GM12878 (cell line): Measurements from ENCODE around the gene TMEM132D. TPM values are rescaled to one million over a fixed set of nuclear protein-coding genes. Genes with fewer than 3 reads are reported as not detected.

Experiments
- ATAC-seq: fragments of 200-7000 bp; cut with Tn5 transposase; 3 replicates; pipeline ENCODE4 v1.9.1; 2020; ENCODE audit warnings: mild to moderate bottlenecking, moderate library complexity
- BruUV-seq: library from RNA; stranded (reverse); fragments of 400-500 nt; replicated peaks from 2 replicates; lab custom pipeline; 2021; lab: Mats Ljungman, UMichigan
- CTCF ChIA-PET: fragments of 300-600 bp; sonication (Branson Sonifier 250); formaldehyde crosslinking; extraction: SDS; loops from one replicate; lab custom pipeline; 2021; ENCODE audit warnings: inconsistent platforms; lab: Yijun Ruan, JAX
- POLR2A ChIA-PET: fragments of 350-600 bp; formaldehyde crosslinking; extraction: SDS; loops from one replicate; lab custom pipeline; 2021; ENCODE audit warnings: inconsistent platforms; lab: Charles Lee
- RAD21 ChIA-PET: fragments of 300-600 bp; sonication (Branson Sonifier 250); formaldehyde crosslinking; loops from one replicate; lab custom pipeline; 2023; ENCODE audit warnings: antibody characterized with exemption; ENCODE audit not compliant: unreplicated experiment; lab: Charles Lee
- SMC1A ChIA-PET: fragments of 300-600 bp; sonication (Branson Sonifier 250); formaldehyde crosslinking; loops from one replicate; lab custom pipeline; 2023; ENCODE audit not compliant: unreplicated experiment, uncharacterized antibody; lab: Charles Lee
- DNase-seq: peaks from one replicate; pipeline ENCODE4 v3.0.0-alpha.2; 2011; ENCODE audit warnings: low read depth, low spot score
- FAIRE-seq: peaks from 3 replicates; lab custom pipeline; 2011; peaks lifted over from hg19 to GRCh38; lab: Jason Lieb, UNC
- H2AFZ ChIP-seq: 2 replicates; pipeline ENCODE4 v1.6.0; 2011; ENCODE audit warnings: low read depth, low read length, control low read depth; ENCODE audit not compliant: control insufficient read depth
- H3K27ac ChIP-seq: 2 replicates; pipeline ENCODE4 v1.5.1; 2011; ENCODE audit warnings: control low read depth; ENCODE audit not compliant: control insufficient read depth, insufficient read depth
- H3K27me3 ChIP-seq, 2 experiments: replicated peaks in 1 of 2; 2 replicates each; pipeline versions ENCODE4 v1.6.0 to v1.6.1; 2011; ENCODE audit warnings: low read length in 1 of 2; ENCODE audit not compliant: control insufficient read depth in 2 of 2, insufficient read depth in 2 of 2
- H3K36me3 ChIP-seq, 2 experiments: 2 replicates each; pipeline ENCODE4 v1.5.1; 2011; ENCODE audit warnings: low read length in 1 of 2; ENCODE audit not compliant: control insufficient read depth in 2 of 2, insufficient read depth in 2 of 2
- H3K4me1 ChIP-seq: 2 replicates; pipeline ENCODE4 v1.6.1; 2011; ENCODE audit warnings: mild to moderate bottlenecking, low read length, moderate library complexity, mixed read lengths; ENCODE audit not compliant: control insufficient read depth, insufficient read depth
- H3K4me2 ChIP-seq: 2 replicates; pipeline ENCODE4 v1.6.0; 2011; ENCODE audit warnings: control low read depth; ENCODE audit not compliant: control insufficient read depth, insufficient read depth
- H3K4me3 ChIP-seq: fragments of 200-600 bp; sonication (generic); 2 replicates; pipeline ENCODE4 v1.5.1; 2016
- H3K79me2 ChIP-seq: 2 replicates; pipeline ENCODE4 v1.6.0; 2011; ENCODE audit warnings: low read length; ENCODE audit not compliant: control insufficient read depth, insufficient read depth
- H3K9ac ChIP-seq: 2 replicates; pipeline ENCODE4 v1.8.0; 2011; ENCODE audit warnings: low read length, control low read depth, mixed read lengths; ENCODE audit not compliant: control insufficient read depth, insufficient read depth
- H3K9me3 ChIP-seq: replicated peaks from 3 replicates; pipeline ENCODE4 v1.5.1; 2011; ENCODE audit warnings: mild to moderate bottlenecking, low read length; ENCODE audit not compliant: control insufficient read depth, insufficient read depth
- H4K20me1 ChIP-seq: 2 replicates; pipeline ENCODE4 v1.6.0; 2011; ENCODE audit not compliant: control insufficient read depth, insufficient read depth
- ASH2L ChIP-seq: fragments of 300-600, 200-600 bp; sonication (generic); IDR thresholded peaks from 2 replicates; pipeline ENCODE4 v1.6.1; 2017; ENCODE audit warnings: low read depth, mild to moderate bottlenecking, borderline replicate concordance
- ESRRA ChIP-seq: IDR thresholded peaks from 2 replicates; pipeline ENCODE4 v1.6.1; 2012; ENCODE audit warnings: mild to moderate bottlenecking, low read length, improper control_type of control experiment
- EZH2 ChIP-seq: IDR thresholded peaks from 2 replicates; pipeline ENCODE4 v1.6.1; 2012; ENCODE audit warnings: low read depth, mild to moderate bottlenecking, control low read depth, inconsistent platforms, low read length, borderline replicate concordance; ENCODE audit not compliant: control insufficient read depth
- JUND ChIP-seq: IDR thresholded peaks from 2 replicates; pipeline ENCODE4 v1.6.1; 2012; ENCODE audit warnings: low read depth, mild to moderate bottlenecking, low read length, improper control_type of control experiment, moderate library complexity
- NFYB ChIP-seq: IDR thresholded peaks from 2 replicates; pipeline ENCODE4 v1.6.1; 2011; ENCODE audit warnings: low read depth, mild to moderate bottlenecking, low read length, improper control_type of control experiment, moderate library complexity; ENCODE audit not compliant: insufficient read depth
- NRF1 ChIP-seq: conservative IDR thresholded peaks from 2 replicates; pipeline ENCODE4 v1.6.1; 2011; ENCODE audit warnings: mild to moderate bottlenecking, low read depth, low read length, improper control_type of control experiment
- RELA ChIP-seq: fragments of 450-650 bp; IDR thresholded peaks from 2 replicates; pipeline ENCODE4 v1.8.0; 2014; ENCODE audit warnings: borderline replicate concordance; ENCODE audit not compliant: partially characterized antibody
- WRNIP1 ChIP-seq: IDR thresholded peaks from 2 replicates; pipeline ENCODE4 v1.6.1; 2011; ENCODE audit warnings: low read depth, low read length, improper control_type of control experiment, borderline replicate concordance
- WGBS: methylation state at CpG from one replicate; pipeline ENCODE4 v1.1.6; 2016; ENCODE audit warnings: low lambda C conversion rate; ENCODE audit not compliant: insufficient replicate concordance, insufficient coverage; ENCODE audit errors: missing lambda C conversion rate; 5-methylcytosine and 5-hydroxymethylcytosine counted together
- in situ Hi-C: fragments of 300-500 bp; cut with MboI; formaldehyde crosslinking; loops from 9 replicates; pipeline ENCODE4 v1.14.3; 2018; ENCODE audit warnings: mixed read lengths
- intact Hi-C: fragments of 100-400 bp; cut with micrococcal nuclease; formaldehyde crosslinking; loops from one replicate; pipeline ENCODE4 v1.14.2; 2022; ENCODE audit not compliant: unreplicated experiment
- polyA plus RNA-seq, 11 experiments: library from polyadenylated mRNA; depleted of rRNA in 4 of 11; unstranded in 6 of 11; stranded (reverse) in 5 of 11; fragments of >200 nt; fragmentation: Nextera tagmentation in 4 of 11; fragmentation: Illumina TruSeq in 1 of 11; extraction: Ambion mirVana in 4 of 11; extraction: Trizol in 1 of 11; gene quantifications; 1 replicate in 1 of 11; 2 replicates in 10 of 11; pipeline versions ENCODE4 v1.2.1 to v1.2.3, GENCODE V29; 2011 to 2016; ENCODE audit warnings: inconsistent platforms in 2 of 11, missing spikeins in 2 of 11, low read depth in 1 of 11
- total RNA-seq, 4 experiments: library from RNA; depleted of rRNA in 3 of 4; stranded (reverse); fragments of >200 nt in 3 of 4; fragmentation: Illumina TruSeq in 1 of 4; extraction: Trizol in 1 of 4; gene quantifications; 2 replicates each; pipeline versions ENCODE4 v1.2.1 to v1.2.3, GENCODE V29; 2013 to 2021
- TF ChIP-seq, protein P1 (sequence below): fragments of 450-650 bp; formaldehyde crosslinking; IDR thresholded peaks from 2 replicates; pipeline ENCODE4 v1.4.0; 2022; ENCODE audit warnings: mild to moderate bottlenecking, moderate library complexity

TMEM132D gene
- total and polyA plus RNA-seq, 10 of the 15 experiments (the other 5 are each of a cell fraction or from before 2014, with no cell fraction given), result under 0.01 to 0.12 (median 0.02) TPM; not detected in 3

DNA sequence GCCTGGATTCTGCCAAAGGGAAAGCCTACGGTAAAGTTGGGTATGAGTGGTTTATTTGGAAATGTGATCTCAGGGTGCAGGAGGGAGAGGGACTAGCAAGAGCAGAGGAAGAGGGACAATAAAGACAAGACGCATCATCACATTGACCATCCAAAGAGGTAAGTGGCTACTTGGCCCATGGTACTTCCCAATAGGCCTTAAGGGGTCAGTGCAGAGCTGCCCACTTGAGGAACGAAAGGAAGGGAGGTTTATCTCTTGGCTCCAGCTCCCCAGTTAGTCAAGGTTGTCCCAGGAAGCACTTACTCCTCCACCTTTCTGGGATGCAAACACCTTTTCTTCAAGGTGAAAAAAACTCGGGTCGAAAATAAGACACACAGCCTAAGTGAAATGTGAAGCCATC is 323.9 kb downstream of the TMEM132D start:
- in situ Hi-C loops, result no loop called here
- BruUV-seq, result no TSS peak
- 16% methylated on average over 5 of the region's 5 CpGs for WGBS

More for the DNA sequence above, 323.9 kb downstream of the TMEM132D start:
- Histone ChIP-seq H3K9me3 (no peaks in the 10 kb centered on the region), H3K79me2 (no peaks in the 10 kb centered on the region), H3K4me1 (no peaks in the 10 kb centered on the region), H4K20me1 (no peaks in the 10 kb centered on the region), H3K4me3 (no peak overlapping the region), H3K9ac (no peak overlapping the region), H3K27ac (no peak overlapping the region), H3K36me3 (no peaks in the 10 kb centered on the region), H3K27me3 (no peaks in the 10 kb centered on the region), H2AFZ (no peak overlapping the region), H3K4me2 (no peak overlapping the region)
- DNase-seq (no peak), FAIRE-seq (no peak), ATAC-seq (no peak)
- intact Hi-C loops, result no loop called here
- POLR2A ChIA-PET, result no interaction called here
- RAD21 ChIA-PET, result no interaction called here
- SMC1A ChIA-PET, result no interaction called here
- TF ChIP-seq NRF1 (no peak), EZH2 (no peak), NFYB (no peak), ASH2L (no peak), WRNIP1 (no peak), RELA (no peak), ESRRA (no peak), JUND (no peak)
- TF ChIP-seq, protein P1, sequence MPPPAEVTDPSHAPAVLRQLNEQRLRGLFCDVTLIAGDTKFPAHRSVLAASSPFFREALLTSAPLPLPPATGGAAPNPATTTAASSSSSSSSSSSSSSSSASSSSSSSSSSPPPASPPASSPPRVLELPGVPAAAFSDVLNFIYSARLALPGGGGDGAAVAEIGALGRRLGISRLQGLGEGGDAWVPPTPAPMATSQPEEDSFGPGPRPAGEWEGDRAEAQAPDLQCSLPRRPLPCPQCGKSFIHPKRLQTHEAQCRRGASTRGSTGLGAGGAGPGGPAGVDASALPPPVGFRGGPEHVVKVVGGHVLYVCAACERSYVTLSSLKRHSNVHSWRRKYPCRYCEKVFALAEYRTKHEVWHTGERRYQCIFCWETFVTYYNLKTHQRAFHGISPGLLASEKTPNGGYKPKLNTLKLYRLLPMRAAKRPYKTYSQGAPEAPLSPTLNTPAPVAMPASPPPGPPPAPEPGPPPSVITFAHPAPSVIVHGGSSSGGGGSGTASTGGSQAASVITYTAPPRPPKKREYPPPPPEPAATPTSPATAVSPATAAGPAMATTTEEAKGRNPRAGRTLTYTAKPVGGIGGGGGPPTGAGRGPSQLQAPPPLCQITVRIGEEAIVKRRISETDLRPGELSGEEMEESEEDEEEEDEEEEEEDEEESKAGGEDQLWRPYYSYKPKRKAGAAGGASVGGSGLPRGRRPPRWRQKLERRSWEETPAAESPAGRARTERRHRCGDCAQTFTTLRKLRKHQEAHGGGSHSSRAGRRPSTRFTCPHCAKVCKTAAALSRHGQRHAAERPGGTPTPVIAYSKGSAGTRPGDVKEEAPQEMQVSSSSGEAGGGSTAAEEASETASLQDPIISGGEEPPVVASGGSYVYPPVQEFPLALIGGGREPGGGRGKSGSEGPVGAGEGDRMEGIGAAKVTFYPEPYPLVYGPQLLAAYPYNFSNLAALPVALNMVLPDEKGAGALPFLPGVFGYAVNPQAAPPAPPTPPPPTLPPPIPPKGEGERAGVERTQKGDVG (CRISPR knock-in tag), result no peak
- CTCF ChIA-PET, result no interaction called here
